HCT116 (cell line): ENCODE data around the gene DCDC2. TPM values are rescaled to one million over a fixed set of nuclear protein-coding genes. Genes with fewer than 3 reads are reported as not detected.

ENCODE experiments used
- ATAC-seq: fragments of 200-7000 bp; cut with Tn5 transposase; 2 replicates; pipeline ENCODE4 v1.9.1; 2020; ENCODE audit warnings: mild to moderate bottlenecking, moderate library complexity
- BruUV-seq: library from RNA; stranded (reverse); fragments of 400-500 nt; replicated peaks from 2 replicates; lab custom pipeline; 2021; lab: Mats Ljungman, UMichigan
- CTCF ChIA-PET: fragments of 300-600 bp; sonication (Branson Sonifier 250); formaldehyde crosslinking; loops from one replicate; lab custom pipeline; 2021; ENCODE audit warnings: antibody characterized with exemption; lab: Charles Lee
- POLR2A ChIA-PET: fragments of 300-600, 350-600 bp; sonication (Branson Sonifier 250); formaldehyde crosslinking; loops from one replicate; lab custom pipeline; 2021; ENCODE audit warnings: antibody characterized with exemption; lab: Charles Lee
- RAD21 ChIA-PET, 2 experiments: fragments of 300-600 bp; sonication (Branson Sonifier 250); formaldehyde crosslinking; loops; one replicate each; lab custom pipeline; 2023; ENCODE audit warnings: low total read pairs in 2 of 2; ENCODE audit not compliant: uncharacterized antibody in 2 of 2, unreplicated experiment in 2 of 2, low non-redundant PET in 1 of 2; lab: Charles Lee
- DNase-seq: peaks from one replicate; pipeline ENCODE4 v3.0.0-alpha.2; 2010; ENCODE audit warnings: low read depth, low spot score
- H2AFZ ChIP-seq: fragments of 200-600 bp; shearing (Covaris generic), sonication (generic); 2 replicates; pipeline ENCODE4 v1.6.1; 2017; ENCODE audit warnings: low read depth, mixed run types, mixed read lengths, antibody characterized with exemption, low read length; ENCODE audit not compliant: poor library complexity, severe bottlenecking
- H3K27ac ChIP-seq: 2 replicates; pipeline ENCODE4 v1.5.1; 2012; ENCODE audit warnings: low read depth, low read length
- H3K27me3 ChIP-seq: fragments of 200-600 bp; sonication (generic); 2 replicates; pipeline ENCODE4 v1.6.1; 2016; ENCODE audit warnings: mixed run types, low read length, mixed read lengths; ENCODE audit not compliant: insufficient read depth
- H3K36me3 ChIP-seq, 2 experiments: fragments of 200-500 bp in 1 of 2; fragments of 200-600 bp in 1 of 2; sonication (Bioruptor generic) in 1 of 2; sonication (generic) in 1 of 2; 2 replicates each; pipeline versions ENCODE4 v1.5.1 to v1.6.1; 2014 to 2016; ENCODE audit warnings: low read length in 2 of 2, inconsistent platforms in 1 of 2, mixed read lengths in 1 of 2, mixed run types in 1 of 2; ENCODE audit not compliant: insufficient read depth in 2 of 2, control insufficient read depth in 1 of 2
- H3K4me1 ChIP-seq, 2 experiments: fragments of 200-600 bp in 1 of 2; sonication (generic) in 1 of 2; 2 replicates each; pipeline versions ENCODE4 v1.5.1 to v1.6.1; 2012 to 2017; ENCODE audit warnings: low read length in 2 of 2, inconsistent platforms in 1 of 2, mild to moderate bottlenecking in 1 of 2, mixed read lengths in 1 of 2, mixed run types in 1 of 2, moderate library complexity in 1 of 2; ENCODE audit not compliant: insufficient read depth in 2 of 2, control insufficient read depth in 1 of 2
- H3K4me2 ChIP-seq: fragments of 200-600 bp; sonication (generic); 2 replicates; pipeline ENCODE4 v1.6.1; 2017; ENCODE audit warnings: mixed run types, low read length, mixed read lengths
- H3K4me3 ChIP-seq, 2 experiments: fragments of 200-600 bp in 1 of 2; sonication (generic) in 1 of 2; replicated peaks in 1 of 2; 2 replicates each; pipeline ENCODE4 v1.5.1; 2011 to 2016; ENCODE audit warnings: low read length in 2 of 2, control low read depth in 1 of 2, low read depth in 1 of 2, mild to moderate bottlenecking in 1 of 2, mixed read lengths in 1 of 2, mixed run types in 1 of 2
- H3K79me2 ChIP-seq: fragments of 200-600 bp; sonication (generic); 2 replicates; pipeline ENCODE4 v1.6.1; 2017; ENCODE audit warnings: mild to moderate bottlenecking, mixed run types, low read length, moderate library complexity, mixed read lengths; ENCODE audit not compliant: insufficient read depth
- H3K9ac ChIP-seq: fragments of 200-600 bp; sonication (generic); 2 replicates; pipeline ENCODE4 v1.6.1; 2016; ENCODE audit warnings: low read length, mixed read lengths
- H3K9me2 ChIP-seq: fragments of 200-600 bp; sonication (generic), shearing (Covaris generic); 2 replicates; pipeline ENCODE4 v1.6.1; 2017; ENCODE audit warnings: mixed run types, mild to moderate bottlenecking, moderate library complexity; ENCODE audit not compliant: insufficient read depth
- H3K9me3 ChIP-seq, 2 experiments: fragments of 200-500 bp in 1 of 2; fragments of 200-600 bp in 1 of 2; sonication (Bioruptor generic) in 1 of 2; sonication (generic) in 1 of 2; 2 replicates each; pipeline ENCODE4 v1.6.1; 2014 to 2017; ENCODE audit warnings: low read length in 2 of 2, mixed read lengths in 2 of 2, inconsistent platforms in 1 of 2, low read depth in 1 of 2, mild to moderate bottlenecking in 1 of 2, mixed run types in 1 of 2, moderate library complexity in 1 of 2; ENCODE audit not compliant: control insufficient read depth in 1 of 2, insufficient read depth in 1 of 2
- H4K20me1 ChIP-seq: fragments of 200-600 bp; sonication (generic), shearing (Covaris generic); 2 replicates; pipeline ENCODE4 v1.6.1; 2017; ENCODE audit warnings: mixed run types, mild to moderate bottlenecking, moderate library complexity; ENCODE audit not compliant: insufficient read depth
- EZH2phosphoT487 ChIP-seq: fragments of 200-600 bp; IDR thresholded peaks from 2 replicates; pipeline ENCODE4 v1.6.1; 2018; ENCODE audit warnings: antibody characterized with exemption, borderline replicate concordance
- JUND ChIP-seq: IDR thresholded peaks from 2 replicates; pipeline ENCODE4 v1.6.1; 2012
- TCF7L2 ChIP-seq: IDR thresholded peaks from 2 replicates; pipeline ENCODE4 v1.7.0; 2011; ENCODE audit warnings: borderline replicate concordance, inconsistent platforms; ENCODE audit not compliant: insufficient read depth, insufficient read length; ENCODE audit errors: extremely low read depth
- YY1 ChIP-seq: IDR thresholded peaks from 2 replicates; pipeline ENCODE4 v1.6.1; 2011; ENCODE audit warnings: low read length, low read depth, moderate library complexity, mild to moderate bottlenecking; ENCODE audit not compliant: insufficient replicate concordance; ENCODE audit errors: extremely low read depth
- ZFX ChIP-seq: fragments of 450-650 bp; IDR thresholded peaks from 2 replicates; pipeline ENCODE4 v1.6.1; 2017
- intact Hi-C: fragments of 100-400 bp; cut with micrococcal nuclease; formaldehyde crosslinking; loops from 2 replicates; pipeline ENCODE4 v1.10.0; 2022
- total RNA-seq: library from RNA; stranded (reverse); gene quantifications from one replicate; pipeline ENCODE4 v1.2.1, GENCODE V29; 2021; ENCODE audit not compliant: unreplicated experiment
- TF ChIP-seq, protein P1 (sequence below): IDR thresholded peaks from 2 replicates; pipeline ENCODE4 v1.6.1; 2011; ENCODE audit warnings: mild to moderate bottlenecking, low read length, moderate library complexity; ENCODE audit not compliant: insufficient replicate concordance; ENCODE audit errors: extremely low read depth
- TF ChIP-seq, protein P2 (sequence below): IDR thresholded peaks from 2 replicates; pipeline ENCODE4 v1.6.1; 2012
- TF ChIP-seq, protein P3 (sequence below): IDR thresholded peaks from 2 replicates; pipeline ENCODE4 v1.6.1; 2012

DCDC2 gene
- total RNA-seq, 1 experiment from 2014 or later = 0.17 TPM

GRCh38 chr6:24149296-24149695 is 208.6 kb downstream of the DCDC2 start (continued):
- TF ChIP-seq TCF7L2 = no peak
- TF ChIP-seq, all 23 proteins: peak for 0

- no TSS peak for BruUV-seq
- CTCF ChIA-PET = no interaction called here
- Histone ChIP-seq H3K9me3 (no peaks in the 10 kb centered on the region), H3K4me1 (no peaks in the 10 kb centered on the region), H3K4me2 (no peak overlapping the region), H3K27me3 (no peaks in the 10 kb centered on the region), H3K36me3 (no peaks in the 10 kb centered on the region), H3K79me2 (no peaks in the 10 kb centered on the region), H3K27ac (no peak overlapping the region), H4K20me1 (no peaks in the 10 kb centered on the region), H3K9me2 (no peaks in the 10 kb centered on the region), H2AFZ (no peak overlapping the region), H3K9ac (no peak overlapping the region), H3K4me3 (no peak overlapping the region)
- intact Hi-C loops = no loop called here
- DNase-seq (no peak), ATAC-seq (no peak)
- POLR2A ChIA-PET = no interaction called here
- TF ChIP-seq, protein P1, sequence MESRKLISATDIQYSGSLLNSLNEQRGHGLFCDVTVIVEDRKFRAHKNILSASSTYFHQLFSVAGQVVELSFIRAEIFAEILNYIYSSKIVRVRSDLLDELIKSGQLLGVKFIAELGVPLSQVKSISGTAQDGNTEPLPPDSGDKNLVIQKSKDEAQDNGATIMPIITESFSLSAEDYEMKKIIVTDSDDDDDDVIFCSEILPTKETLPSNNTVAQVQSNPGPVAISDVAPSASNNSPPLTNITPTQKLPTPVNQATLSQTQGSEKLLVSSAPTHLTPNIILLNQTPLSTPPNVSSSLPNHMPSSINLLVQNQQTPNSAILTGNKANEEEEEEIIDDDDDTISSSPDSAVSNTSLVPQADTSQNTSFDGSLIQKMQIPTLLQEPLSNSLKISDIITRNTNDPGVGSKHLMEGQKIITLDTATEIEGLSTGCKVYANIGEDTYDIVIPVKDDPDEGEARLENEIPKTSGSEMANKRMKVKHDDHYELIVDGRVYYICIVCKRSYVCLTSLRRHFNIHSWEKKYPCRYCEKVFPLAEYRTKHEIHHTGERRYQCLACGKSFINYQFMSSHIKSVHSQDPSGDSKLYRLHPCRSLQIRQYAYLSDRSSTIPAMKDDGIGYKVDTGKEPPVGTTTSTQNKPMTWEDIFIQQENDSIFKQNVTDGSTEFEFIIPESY = no peak
- TF ChIP-seq YY1 (no peak), EZH2phosphoT487 (no peak), JUND (no peak), TCF7L2 (no peak), ZFX (no peak)
- TF ChIP-seq, protein P2, sequence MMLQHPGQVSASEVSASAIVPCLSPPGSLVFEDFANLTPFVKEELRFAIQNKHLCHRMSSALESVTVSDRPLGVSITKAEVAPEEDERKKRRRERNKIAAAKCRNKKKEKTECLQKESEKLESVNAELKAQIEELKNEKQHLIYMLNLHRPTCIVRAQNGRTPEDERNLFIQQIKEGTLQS = no peak
- TF ChIP-seq, protein P3, sequence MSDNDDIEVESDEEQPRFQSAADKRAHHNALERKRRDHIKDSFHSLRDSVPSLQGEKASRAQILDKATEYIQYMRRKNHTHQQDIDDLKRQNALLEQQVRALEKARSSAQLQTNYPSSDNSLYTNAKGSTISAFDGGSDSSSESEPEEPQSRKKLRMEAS = no peak
- RAD21 ChIA-PET = no interaction called here
Measured at GRCh38 chr6:24148684-24149083, 209.2 kb downstream of the DCDC2 start.
